ENCODE data around the gene DCDC1. TPM values are rescaled to one million over a fixed set of nuclear protein-coding genes. Genes with fewer than 3 reads are reported as not detected.
A peak's percentile ranks its signal among the peaks of the same experiment; 100 is the strongest.

Gene DCDC1
- total RNA-seq = not detected

- peak; percentile 89 for DNase-seq
These were observed at the start of gene DCDC1, which contains the start of gene DNAJC24 for GRCh38 chr11:31369348-31370329. Gene DCDC1, minus strand, starts transcription at chr11:31369739. Its CDS starts 41,459 bp downstream, at chr11:31328280. Gene DNAJC24, plus strand, starts transcription at chr11:31369860. Its CDS starts 889 bp downstream, at chr11:31370749.

- no peak for DNase-seq
These were observed 49.6 kb upstream of the DCDC1 start for GRCh38 chr11:31419138-31419537.

- DNase-seq = no peak
These were observed 48.3 kb upstream of the DCDC1 start for GRCh38 chr11:31417816-31418215.

- no peak for DNase-seq
These were observed 47.8 kb upstream of the DCDC1 start for GRCh38 chr11:31417357-31417756.

GRCh38 chr11:31415435-31415834, 45.9 kb upstream of the DCDC1 start:
- DNase-seq = no peak

GRCh38 chr11:31414338-31414737, 44.8 kb upstream of the DCDC1 start:
- no peak for DNase-seq

- no peak for DNase-seq
These were observed 43.4 kb upstream of the DCDC1 start for GRCh38 chr11:31412946-31413345.

GRCh38 chr11:31408201-31408600, 38.7 kb upstream of the DCDC1 start:
- DNase-seq = no peak

GRCh38 chr11:31404614-31405013, 35.1 kb upstream of the DCDC1 start:
- DNase-seq = no peak

GRCh38 chr11:31397239-31397834, 27.8 kb upstream of the DCDC1 start:
- no peak for DNase-seq

GRCh38 chr11:31387379-31387778, 17.8 kb upstream of the DCDC1 start:
- DNase-seq = no peak

- no peak for DNase-seq
These were observed 13.6 kb upstream of the DCDC1 start for GRCh38 chr11:31383116-31383515.

- DNase-seq = no peak
These were observed 6.3 kb upstream of the DCDC1 start for GRCh38 chr11:31375879-31376278.

- no peak for DNase-seq
These were observed 2.7 kb downstream of the DCDC1 start for GRCh38 chr11:31366795-31367194.

GRCh38 chr11:31361743-31362142, 7.8 kb downstream of the DCDC1 start:
- DNase-seq = no peak

- no peak for DNase-seq
These were observed 13.7 kb downstream of the DCDC1 start for GRCh38 chr11:31355817-31356216.

- DNase-seq = no peak
These were observed 14.4 kb downstream of the DCDC1 start for GRCh38 chr11:31355131-31355530.

GRCh38 chr11:31351168-31351567, 18.4 kb downstream of the DCDC1 start:
- no peak for DNase-seq

- no peak for DNase-seq
These were observed 28.5 kb downstream of the DCDC1 start for GRCh38 chr11:31340903-31341572.

GRCh38 chr11:31337806-31338205, 31.7 kb downstream of the DCDC1 start:
- DNase-seq = no peak

- DNase-seq = no peak
These were observed 40.8 kb downstream of the DCDC1 start for GRCh38 chr11:31328697-31329096.

- DNase-seq = no peak
These were observed 42.1 kb downstream of the DCDC1 start for GRCh38 chr11:31327417-31327816.

- no peak for DNase-seq
These were observed 42.9 kb downstream of the DCDC1 start for GRCh38 chr11:31326470-31327148.
